GM21447 (cell line): ENCODE data around the gene PFKFB1.
A peak's percentile ranks its signal among the peaks of the same experiment; 100 is the strongest.

Source experiments
- ATAC-seq: cut with Tn5 transposase; IDR thresholded peaks from one replicate; pipeline ENCODE4 v1.9.1; 2021; ENCODE audit not compliant: unreplicated experiment

The PFKFB1 gene

GRCh38 chrX:54994099-54994498, at the start of gene PFKFB1:
Gene PFKFB1, minus strand, starts transcription at chrX:54994188. Its CDS starts 181 bp downstream, at chrX:54994007.
- ATAC-seq: no peak

GRCh38 chrX:55041514-55041913, 47.5 kb upstream of the PFKFB1 start:
- no peak for ATAC-seq

DNA sequence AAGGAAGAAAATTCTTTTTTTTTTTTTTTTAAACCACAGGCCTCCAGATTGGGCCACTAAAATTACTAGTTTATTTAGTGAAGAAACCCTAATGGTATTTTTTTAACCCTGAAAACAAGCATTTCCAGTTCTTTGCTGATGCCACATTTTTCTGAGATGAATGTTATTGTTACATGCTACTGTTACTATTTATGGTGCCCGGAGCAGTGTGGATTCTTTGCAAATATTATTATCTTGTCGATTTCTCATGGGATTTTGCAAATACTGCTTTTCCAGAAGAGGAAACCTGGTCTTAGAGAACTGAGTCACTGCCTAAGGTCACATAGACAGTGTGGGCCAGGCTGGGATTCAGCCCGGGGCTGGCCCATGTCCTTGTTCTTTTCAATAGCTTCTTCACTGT, 45.5 kb upstream of the PFKFB1 start:
- ATAC-seq: no peak

DNA sequence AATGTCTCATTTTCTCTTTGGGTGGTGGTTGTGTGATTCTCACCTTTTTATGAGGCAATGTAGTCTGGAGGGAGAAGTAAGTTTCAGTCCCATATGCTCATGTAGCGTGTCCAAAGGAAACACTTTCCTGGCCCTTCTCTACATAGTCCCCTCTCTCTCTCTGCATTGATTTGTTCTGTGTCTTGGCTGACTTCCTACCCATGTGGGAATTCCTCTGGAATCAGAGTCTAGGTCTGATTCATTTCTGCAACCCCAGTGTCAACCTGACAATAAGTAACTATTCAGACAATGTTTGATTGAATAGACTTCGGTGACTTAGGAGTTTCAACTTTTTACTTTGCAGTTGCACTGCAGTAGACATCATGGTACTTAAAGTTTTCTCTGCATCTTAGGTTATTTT, 39.4 kb upstream of the PFKFB1 start:
- ATAC-seq: no peak

GRCh38 chrX:55030271-55031205, 36.5 kb upstream of the PFKFB1 start, which contains the start of gene ALAS2:
Gene ALAS2, minus strand, starts transcription at chrX:55030977. Its CDS starts 4,977 bp downstream, at chrX:55026000.
- no peak for ATAC-seq

- no peak for ATAC-seq
Observed at GRCh38 chrX:55029291-55029690, 35.3 kb upstream of the PFKFB1 start.

DNA sequence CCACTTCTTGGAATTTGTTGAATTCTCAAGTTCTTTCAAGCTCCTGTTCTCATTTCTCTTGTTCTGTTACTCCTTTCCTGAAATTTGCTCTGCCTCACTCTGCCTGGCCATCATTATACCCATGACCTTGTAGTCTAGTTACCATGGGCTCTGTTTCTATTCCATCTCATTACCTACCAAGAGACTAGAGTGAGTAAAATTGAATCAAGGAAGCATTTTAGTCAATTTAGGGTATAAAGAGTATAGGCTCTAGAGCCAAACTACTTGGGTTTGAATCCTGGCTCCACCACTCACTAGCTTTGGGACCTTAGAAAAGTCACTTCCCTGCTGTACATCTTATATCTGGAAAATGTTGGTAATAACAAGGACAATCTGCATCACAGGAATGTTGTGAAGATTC, 34.6 kb upstream of the PFKFB1 start:
- no peak for ATAC-seq

GRCh38 chrX:55028040-55028439, 34.1 kb upstream of the PFKFB1 start:
- no peak for ATAC-seq

DNA sequence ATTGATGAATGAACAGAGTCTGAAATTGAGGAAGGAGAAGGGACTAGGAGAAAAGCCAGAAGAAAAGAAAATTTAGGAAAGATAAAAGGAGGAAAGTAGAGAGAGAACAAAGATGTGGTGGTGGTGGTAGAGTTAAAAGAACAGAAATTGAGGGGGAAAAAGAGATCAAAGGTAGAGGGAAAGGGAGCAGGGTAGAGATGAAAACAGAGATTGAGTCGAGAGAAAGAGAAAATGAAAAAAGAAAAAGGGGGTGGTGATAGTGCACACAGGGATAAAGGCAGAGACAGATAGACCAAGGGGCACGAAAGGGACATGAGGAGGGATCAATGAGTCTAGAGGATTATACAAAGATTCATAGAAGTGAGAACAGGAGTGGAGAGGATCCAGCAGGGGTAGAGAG, 32.9 kb upstream of the PFKFB1 start:
- no peak for ATAC-seq

- ATAC-seq: no peak
Observed at GRCh38 chrX:55026143-55026542, 32.2 kb upstream of the PFKFB1 start.

- no peak for ATAC-seq
Observed at GRCh38 chrX:55014897-55015299, 20.9 kb upstream of the PFKFB1 start.

DNA sequence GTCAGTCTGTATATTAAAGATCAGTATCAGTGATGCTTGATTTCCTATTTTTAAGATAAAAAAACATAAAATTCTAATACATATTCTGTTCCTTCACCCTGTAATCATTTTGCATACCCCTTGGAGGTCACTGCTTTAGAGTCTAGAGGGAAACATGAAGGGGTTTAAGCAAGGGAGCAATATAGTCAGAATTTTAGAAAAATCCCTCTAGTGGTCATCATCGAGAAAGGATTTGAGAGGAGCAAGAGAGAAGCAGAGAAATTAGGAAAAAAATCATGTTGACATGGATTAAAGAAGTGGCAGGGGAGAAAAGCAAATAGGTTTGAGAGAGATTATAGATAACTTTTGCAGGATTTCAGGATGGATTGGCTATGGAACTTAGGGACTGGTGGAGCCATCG, 17.3 kb upstream of the PFKFB1 start:
- no peak for ATAC-seq

- ATAC-seq: no peak
Observed at GRCh38 chrX:55008571-55009358, 14.8 kb upstream of the PFKFB1 start.

DNA sequence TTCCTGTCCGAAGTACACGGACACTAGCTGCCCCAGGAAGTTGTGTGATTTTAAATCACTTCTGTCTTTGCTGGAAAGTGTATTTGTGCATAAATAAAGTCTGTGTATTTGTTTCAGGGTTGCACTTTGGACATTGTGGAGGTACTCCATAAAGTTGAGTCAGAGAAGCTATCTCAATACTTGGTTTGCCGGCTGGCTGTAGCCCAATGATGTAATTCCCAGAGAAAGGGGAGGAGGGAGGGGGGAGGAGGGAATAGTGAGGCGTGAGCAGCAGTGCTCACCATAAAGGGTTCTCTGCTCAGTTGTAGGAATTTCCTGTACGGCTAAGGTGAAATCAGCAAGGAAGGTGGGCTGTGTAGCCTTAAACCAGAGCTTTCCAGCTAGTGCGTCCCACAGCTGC, 13.7 kb upstream of the PFKFB1 start:
- ATAC-seq: no peak

GRCh38 chrX:55006827-55007621, 13.0 kb upstream of the PFKFB1 start:
- no peak for ATAC-seq

GRCh38 chrX:55005256-55005655, 11.3 kb upstream of the PFKFB1 start:
- ATAC-seq: no peak

DNA sequence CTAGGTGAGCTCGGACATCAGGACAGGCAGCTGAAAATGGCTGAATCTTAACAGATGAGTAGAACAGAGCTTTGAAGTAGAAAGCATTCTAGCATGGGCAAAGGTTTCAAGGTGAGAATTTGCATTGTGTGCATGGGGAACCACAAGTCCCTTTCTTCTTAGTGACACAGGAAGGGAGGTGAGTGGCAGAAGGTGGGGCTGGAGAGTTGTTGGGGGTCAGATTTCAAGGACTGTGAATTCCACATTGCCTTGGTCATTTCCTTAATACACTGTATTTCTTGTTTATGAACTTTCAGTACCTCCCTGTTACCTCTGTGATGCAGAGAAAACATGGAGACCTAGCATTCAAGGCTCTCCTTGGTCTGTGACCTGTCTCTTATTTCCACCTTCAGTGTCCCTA, 10.2 kb upstream of the PFKFB1 start:
- ATAC-seq: no peak

DNA sequence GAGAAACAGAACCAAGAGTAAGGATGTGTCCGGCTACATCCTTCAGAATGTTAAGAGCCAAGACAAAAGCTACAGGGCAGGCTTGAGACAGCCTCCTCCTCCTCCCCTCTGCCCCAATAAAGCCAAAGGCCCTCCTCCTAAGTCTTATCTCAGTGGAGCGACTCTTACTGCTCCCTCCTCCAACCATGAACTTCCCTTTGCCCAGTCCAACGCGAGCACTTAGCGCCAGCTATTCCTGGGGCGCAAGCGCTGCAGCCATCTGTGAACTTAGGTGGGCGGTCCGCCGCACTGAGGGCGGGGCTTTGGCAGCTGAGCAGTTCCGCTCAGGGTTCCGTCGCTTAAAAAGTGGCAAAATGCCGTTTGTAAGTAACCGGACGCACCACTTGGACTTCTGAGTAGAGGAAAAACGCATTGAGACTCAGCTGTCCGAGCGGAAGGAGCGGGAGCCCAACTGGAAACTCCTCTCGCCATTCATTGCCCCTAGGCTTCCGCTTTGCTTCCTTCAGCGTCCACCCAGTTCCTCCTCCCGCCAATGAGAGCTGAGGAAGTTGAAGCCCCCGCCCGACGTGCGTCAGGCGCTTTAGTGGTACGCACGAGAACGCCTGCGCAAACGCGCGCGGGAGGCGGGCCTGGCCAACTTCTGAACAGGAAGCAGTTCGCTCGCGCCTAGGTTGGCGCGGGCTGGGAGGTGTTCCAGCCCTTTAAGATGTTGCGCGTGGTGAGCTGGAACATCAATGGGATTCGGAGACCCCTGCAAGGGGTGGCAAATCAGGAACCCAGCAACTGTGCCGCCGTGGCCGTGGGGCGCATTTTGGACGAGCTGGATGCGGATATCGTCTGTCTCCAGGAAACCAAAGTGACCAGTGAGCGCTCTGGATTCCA, 6.0 kb upstream of the PFKFB1 start, which contains the start of gene APEX2:
Gene APEX2, plus strand, starts transcription at position 647 of the 882 bp plus-strand sequence. Its CDS starts 60 bp downstream, at position 707.
- ATAC-seq: peak; percentile 92

DNA sequence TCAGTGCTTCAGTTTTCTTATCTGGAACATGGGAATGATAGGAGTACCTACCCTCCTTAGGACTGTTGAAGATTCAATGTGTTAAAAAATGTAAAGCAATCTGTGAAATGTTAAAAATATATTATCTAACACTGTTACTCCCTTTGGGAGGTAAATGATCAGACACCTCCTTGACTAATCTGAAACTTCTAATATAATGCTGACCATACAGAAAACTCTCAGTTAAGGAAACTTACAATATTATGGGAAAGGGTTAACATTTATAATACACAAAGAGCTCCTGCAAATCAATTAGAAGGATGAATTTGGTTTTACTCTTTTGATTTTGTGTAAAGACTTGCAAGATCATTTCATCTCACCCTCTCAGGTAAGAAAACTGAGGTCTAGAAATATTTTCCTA, 1.6 kb upstream of the PFKFB1 start:
- no peak for ATAC-seq
